Erythroblast (primary cell): ENCODE data around the gene DOCK8.

Source experiments
- DNase-seq, 2 experiments: peaks; one replicate each; lab custom pipeline; 2025; lab: John Stamatoyannopoulos, UW
- GATA1 ChIP-seq: IDR thresholded peaks from 2 replicates; pipeline ENCODE4 v1.6.1; 2011; ENCODE audit warnings: low read depth, mild to moderate bottlenecking, control low read depth, low read length, moderate library complexity
- POLR2A ChIP-seq: IDR thresholded peaks from 2 replicates; pipeline ENCODE4 v1.6.1; 2011; ENCODE audit warnings: mild to moderate bottlenecking, low read length

Gene DOCK8

DNA sequence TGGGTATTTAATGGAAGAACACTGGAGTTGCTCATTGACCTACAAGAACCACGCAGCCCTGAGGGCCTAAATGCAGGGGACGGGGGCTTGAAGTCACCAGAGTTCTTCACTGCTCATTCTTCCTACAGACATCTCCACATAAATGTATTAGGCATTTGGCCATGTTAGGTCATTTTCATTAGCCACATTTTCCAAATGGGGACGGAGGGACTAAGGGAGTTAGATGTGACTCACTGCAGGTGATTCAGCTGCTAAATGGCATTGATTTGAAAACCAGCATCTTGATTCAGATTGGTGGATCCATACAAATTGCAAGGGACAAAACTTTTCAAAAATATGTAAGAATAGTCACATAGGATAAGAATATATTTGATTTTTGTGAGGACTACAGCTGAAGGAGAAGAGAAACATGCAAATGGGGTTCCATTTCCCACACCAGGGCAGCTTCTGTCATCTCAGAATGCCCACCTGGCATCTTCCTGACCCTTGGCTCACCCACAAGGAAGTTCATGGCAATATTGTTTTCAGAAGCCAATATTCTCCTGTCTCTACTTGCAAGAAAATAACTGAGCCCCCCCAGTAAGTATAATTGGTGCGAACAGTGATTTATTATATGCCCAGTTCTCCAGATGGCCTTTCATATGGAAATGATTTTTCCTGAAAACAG lies 264.8 kb downstream of the DOCK8 start:
- no peak for TF ChIP-seq GATA1
- TF ChIP-seq POLR2A, result no peak
- no peak for DNase-seq

DNA sequence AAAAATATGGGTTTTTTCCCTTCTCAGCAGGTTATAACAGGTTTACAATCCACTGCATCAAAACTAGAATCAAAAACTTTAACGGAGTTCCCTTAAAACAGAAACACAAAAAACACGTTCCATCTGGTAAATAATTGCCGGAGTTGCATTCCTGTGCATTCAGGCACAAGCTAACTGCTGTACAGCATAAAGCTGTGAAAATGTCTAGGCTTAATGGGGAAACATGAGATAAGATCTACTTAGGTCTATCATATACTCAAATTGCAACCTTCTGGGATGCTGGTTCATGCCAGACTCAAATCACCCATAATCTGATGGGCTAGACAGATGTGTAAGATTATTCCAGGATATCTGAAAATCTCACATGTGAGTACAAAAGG lies 265.3 kb downstream of the DOCK8 start:
- TF ChIP-seq GATA1 (no peak), POLR2A (no peak)
- DNase-seq, result no peak

DNA sequence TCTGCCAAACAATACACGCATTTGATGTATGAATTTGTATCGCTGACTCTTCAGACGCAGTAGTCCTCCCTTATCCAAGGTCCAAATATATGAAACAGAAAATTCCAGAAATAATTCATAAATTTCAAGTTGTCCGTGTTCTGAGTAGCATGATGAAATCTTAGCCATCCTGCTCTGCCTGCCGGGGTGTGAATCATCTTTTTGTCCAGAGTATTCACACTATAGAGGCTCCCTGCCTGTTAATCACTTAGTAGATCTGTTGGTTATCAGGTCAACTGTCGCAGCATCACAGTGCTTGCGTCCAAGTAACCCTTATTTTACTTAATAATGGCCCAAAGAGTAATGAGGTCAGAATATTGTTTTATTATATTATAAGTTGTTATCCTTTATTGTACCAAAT lies 268.1 kb downstream of the DOCK8 start:
- no peak for DNase-seq
- TF ChIP-seq POLR2A (no peak), GATA1 (no peak)

DNA sequence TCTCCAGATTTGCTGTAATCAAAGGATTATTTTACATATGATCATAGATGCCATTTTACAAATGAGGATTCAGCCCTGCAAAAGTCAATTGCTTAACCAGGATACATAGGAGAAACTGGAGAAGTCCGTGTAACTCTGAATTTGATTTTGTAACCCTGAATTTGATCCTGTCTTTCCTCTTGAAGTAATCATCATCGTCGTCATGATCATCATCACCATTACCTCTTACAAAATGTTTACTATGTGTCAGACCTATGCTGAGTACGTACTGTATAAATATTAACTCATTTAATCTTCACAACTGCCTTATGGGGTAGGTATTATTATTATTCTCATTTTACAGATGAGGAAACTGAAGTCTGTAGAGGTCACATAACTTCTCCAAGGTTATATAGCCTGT lies 271.5 kb downstream of the DOCK8 start:
- TF ChIP-seq GATA1 (no peak), POLR2A (no peak)
- no peak for DNase-seq

DNA sequence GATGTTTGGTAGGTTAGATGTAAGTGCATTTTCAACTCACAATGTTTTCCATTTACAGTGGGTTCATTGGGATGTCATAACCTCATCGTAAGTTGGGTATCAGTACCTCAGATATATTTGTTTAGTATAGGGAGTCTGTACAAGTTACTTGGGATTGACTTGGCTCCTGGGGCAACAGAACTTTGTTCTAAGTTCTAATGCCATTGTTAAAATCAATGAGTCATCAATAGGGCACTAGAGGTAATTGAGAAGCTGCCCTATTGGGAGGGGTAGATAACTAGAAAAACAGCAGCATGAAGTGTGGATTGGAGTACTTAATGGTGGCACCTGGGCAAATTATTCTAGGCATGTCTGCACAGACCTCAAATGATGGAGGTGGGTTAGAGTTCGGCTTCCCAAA lies 272.8 kb downstream of the DOCK8 start:
- no peak for TF ChIP-seq GATA1
- TF ChIP-seq POLR2A, result no peak
- no peak for DNase-seq

DNA sequence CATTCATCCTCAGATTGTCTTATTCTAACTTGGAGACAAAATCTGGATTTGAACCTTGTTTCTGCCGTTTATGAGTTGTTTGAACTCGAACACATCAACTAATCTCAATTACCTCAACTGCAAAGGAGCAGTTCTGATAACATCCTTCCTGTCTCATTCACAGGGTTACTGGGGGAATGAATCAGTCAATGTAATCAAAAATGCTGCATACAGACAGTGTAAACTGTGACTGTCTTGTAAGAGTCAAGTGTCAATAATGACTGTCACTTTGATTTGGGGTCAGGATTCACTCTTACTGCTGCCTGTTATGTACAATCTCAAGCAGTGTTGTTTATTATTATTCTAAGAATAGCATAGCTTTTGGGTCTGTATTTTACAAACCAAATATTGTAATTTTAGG lies 273.8 kb downstream of the DOCK8 start:
- no peak for TF ChIP-seq GATA1
- no peak for TF ChIP-seq POLR2A
- no peak for DNase-seq

DNA sequence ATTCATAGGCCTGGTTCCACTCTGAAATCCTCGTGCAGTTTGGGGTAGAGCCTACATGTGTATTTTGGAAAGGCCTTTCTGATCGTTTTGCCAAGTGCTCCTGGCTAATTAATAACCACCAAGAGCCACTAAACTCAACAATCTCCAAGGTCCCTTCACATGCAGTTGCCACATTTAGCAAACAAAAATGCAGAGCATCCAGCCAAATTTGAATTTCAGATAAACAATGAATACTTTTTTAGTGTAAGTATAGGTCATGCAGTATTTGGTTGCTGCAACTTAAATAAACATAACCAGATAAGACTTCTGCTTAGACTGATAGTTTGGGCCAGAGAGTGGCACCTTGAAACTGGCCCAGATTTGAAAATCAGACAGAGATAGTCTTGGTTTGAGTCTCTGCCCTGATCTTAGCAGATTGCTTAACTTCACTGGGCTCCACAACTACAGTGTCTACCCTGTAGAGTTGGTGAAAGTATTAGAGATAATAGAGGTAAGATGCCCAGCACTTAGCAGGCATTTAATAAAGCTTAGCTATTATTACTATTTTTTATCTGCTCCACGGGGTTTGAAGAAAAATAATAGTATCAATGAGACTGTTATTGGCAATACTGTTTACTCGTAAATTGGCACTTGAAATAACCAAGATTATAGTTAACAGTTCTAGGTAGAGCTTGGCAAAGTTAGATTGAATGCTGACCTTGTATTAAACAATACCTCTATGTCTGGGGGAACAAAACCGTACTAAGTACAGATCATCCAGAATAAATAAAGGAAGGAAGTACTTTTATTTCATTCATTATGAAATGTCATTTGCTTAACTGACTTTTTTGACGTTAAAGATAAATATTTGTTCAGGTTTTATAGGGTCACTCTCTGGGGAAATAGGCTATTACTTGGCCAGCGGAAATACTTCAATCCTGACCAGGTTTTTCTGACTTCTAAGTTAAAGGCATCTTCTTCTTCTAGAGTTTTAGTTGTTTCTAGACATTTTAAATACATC lies 274.8 kb downstream of the DOCK8 start:
- TF ChIP-seq POLR2A (no peak), GATA1 (no peak)
- no peak for DNase-seq

DNA sequence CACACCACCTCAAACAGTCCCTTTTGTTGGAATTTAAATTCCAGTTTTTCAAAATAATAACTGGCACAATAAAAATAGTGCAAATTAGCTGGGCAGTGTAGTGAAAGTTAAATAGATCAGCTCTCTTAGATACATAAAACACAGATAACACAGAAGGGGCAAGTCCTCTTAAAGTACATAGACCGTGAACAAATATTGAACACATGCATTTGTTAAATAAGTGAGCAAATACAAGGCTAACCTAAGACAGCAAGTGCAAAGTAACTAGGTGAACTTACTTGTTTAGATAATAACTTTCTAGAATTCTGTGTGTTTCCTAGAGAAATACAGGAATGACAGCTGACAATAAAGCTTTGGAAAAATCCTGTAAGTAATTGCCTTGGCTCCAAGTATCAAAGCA lies 280.1 kb downstream of the DOCK8 start:
- no peak for TF ChIP-seq POLR2A
- TF ChIP-seq GATA1, result no peak
- no peak for DNase-seq

DNA sequence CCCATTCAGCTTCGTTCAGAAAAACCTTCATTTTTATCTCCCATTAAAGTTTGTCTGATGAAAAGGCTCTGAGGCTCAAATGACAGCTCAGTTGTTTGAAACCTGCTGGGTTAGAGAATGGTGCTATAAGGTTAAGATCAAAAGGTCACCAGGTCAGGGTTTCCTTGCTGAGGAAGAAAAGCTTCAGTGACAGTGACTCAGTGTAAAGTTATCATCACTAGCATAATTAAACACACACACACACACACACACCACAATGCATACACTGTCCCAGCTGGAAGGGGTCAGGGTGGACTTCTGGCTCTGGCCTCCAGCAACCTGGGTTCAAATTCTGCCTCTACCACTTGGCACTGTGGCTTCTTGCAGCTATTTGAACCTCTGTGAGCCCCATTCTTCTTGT lies 281.1 kb downstream of the DOCK8 start:
- DNase-seq, result no peak
- TF ChIP-seq GATA1 (no peak), POLR2A (no peak)

DNA sequence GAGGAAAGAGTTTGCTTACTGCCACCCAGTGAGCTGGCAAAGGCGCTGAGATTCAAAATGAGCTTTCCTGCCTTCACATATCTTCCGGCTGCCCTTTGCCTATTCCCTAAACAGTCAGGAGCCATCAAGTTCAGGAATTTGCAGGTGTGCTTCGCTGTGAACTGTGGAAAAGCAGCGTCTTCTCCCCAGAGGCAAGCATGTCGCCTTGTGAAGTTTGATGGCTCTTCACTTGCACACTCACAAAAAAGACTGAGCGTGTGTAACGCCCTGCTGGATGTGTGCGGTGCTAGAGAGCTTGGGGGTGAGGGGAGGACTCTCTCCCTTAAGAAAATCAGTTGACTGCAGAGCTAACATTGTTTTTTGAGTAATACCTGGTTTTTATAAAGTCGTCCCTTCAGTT lies 288.7 kb downstream of the DOCK8 start:
- DNase-seq, result no peak
- TF ChIP-seq GATA1 (no peak), POLR2A (no peak)

DNA sequence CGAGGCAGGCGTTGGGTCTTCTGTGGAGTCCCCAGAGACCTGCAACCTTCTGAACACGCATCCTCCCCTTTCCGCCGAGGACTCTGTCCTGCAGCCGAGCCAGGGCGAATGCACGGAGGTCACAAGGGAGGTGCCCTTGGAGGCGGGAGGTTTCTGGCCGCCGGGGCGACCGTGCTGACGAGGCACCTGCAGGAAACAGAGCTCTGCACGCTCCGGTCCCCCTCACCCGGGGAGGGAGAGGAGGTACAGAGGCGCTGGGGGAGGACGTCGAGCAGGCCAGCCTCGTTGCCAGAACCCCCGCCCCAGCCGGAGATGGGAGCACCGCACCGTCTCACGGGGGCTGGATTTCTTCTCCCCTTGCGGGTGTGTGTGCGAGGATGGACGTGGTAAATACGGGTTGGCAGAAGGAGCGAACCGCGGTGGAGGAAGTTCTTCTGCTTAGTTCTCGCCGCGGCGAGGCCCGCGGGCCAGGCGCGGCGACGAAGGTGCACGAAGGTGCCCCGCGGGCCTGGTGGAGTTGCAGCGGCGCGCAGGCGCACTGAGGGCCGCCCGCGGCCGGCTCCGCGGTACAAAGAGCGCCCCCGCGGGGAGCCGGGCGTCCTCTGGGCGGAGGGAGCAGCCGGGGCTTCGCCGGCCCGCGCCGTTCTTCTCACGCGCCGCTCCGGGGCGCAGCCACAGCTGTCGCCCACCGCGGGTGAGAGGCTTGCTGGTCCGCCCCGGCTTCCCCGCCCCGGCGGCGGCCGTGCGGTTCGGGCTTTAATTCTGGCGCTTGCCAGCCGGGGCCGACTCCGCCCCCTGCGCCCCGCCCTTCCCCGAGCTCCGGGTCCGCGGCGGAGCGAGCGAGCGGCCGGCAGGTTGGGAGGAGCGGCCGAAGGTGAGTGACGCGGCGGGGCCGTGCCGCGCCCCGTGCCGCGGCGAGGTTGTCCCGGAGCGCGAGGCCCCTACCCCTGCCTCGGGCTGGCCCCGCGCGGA lies 289.5 kb downstream of the DOCK8 start, which contains the start of gene KANK1:
Gene KANK1 (plus strand): TSS at position 815 of the 972 bp plus-strand sequence.
- DNase-seq, result peak; percentile 84 to 91
- no peak for TF ChIP-seq POLR2A
- TF ChIP-seq GATA1, result no peak

DNA sequence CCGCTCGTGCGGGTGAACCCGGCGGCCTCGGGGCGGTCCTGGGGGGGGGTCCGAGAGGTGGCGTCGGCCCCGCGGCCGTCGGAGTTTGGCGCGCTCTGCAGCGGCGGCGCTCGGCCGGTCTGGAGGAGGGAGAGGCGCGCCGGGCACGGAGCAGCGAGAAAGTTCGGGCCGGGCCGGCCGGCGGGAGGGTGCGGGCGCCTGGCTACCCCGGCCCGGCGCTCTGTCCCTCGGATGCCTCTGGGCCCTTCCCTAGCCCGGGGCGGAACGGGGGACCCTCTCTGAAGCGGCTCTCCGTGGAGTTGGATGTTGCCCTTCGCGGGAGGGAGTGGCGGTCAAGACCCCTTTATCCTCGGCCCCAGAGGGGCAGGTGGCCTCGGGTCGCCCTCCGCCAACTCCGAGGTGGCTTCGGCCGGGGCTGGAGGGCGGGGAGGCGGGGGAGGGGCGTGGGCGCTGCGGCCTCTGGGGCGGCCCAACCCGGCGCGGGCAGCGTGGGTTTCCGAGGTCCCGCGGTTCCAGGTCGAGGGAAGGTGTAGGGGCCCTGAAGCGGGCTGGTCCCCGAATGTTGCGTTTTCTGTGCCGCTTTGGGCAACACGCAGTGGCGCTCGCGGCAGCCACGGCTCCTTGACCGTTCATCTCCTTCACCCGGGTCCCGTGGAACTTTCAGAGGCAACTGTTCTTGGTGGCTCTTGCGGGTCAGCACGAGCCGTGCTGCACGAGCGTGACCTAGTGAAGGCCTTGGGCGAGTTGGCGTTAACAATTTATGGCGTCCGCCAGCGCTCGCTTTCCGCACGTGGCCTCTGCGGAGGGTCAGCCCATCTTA lies 290.5 kb downstream of the DOCK8 start:
- TF ChIP-seq POLR2A (no peak), GATA1 (no peak)
- peak; percentile 35 to 37 for DNase-seq
